ENCODE data around the gene GFAP.

GRCh38 chr17:44865931-44866330 is 49.4 kb downstream of the GFAP start:
- no peak for TF ChIP-seq CTCF (conservative IDR thresholded peaks at IDR 0.05; ENCODE audit: low read length)
- TF ChIP-seq EZH2phosphoT487 (IDR thresholded peaks at IDR 0.05; ENCODE audit: borderline replicate concordance) = no peak

Measured in Loucy (cell line).